DND-41 (cell line): ENCODE results near the gene GAB4.

Source experiments
- CTCF ChIP-seq: IDR thresholded peaks from 2 replicates; pipeline ENCODE4 v1.5.1; 2012; ENCODE audit warnings: borderline replicate concordance, low read length, moderate library complexity, mild to moderate bottlenecking; ENCODE audit not compliant: poor library complexity, severe bottlenecking; ENCODE audit errors: extremely low read depth
- EZH2 ChIP-seq: IDR thresholded peaks from 3 replicates; pipeline ENCODE4 v1.6.1; 2012; ENCODE audit warnings: borderline replicate concordance, low read depth, mild to moderate bottlenecking, moderate library complexity, low read length, inconsistent platforms; ENCODE audit not compliant: severe bottlenecking

GRCh38 chr22:16974298-16975084, 33.5 kb downstream of the GAB4 start:
- no peak for TF ChIP-seq CTCF
- no peak for TF ChIP-seq EZH2
